Adipocyte (in vitro differentiated cells): ENCODE measurements around the gene PDE4DIP.
"Not testable (repeated sequence)": the region's sequence is repeated elsewhere in the genome, so short reads cannot be mapped to it uniquely, and the experiment has no call there.

Experiments
- DNase-seq: peaks from one replicate; pipeline ENCODE4 v3.0.0-alpha.2; 2015; ENCODE audit warnings: low read depth
- H3K27me3 ChIP-seq: replicated peaks from 2 replicates; pipeline ENCODE4 v1.7.0; 2013; ENCODE audit warnings: mild to moderate bottlenecking, low read length, moderate library complexity; ENCODE audit not compliant: control insufficient read depth, insufficient read depth
- H3K36me3 ChIP-seq: 2 replicates; pipeline ENCODE4 v1.7.0; 2013; ENCODE audit warnings: low read length, mild to moderate bottlenecking, moderate library complexity; ENCODE audit not compliant: control insufficient read depth, insufficient read depth, severe bottlenecking
- H3K4me1 ChIP-seq: 2 replicates; pipeline ENCODE4 v1.7.0; 2013; ENCODE audit warnings: mild to moderate bottlenecking, low read length, moderate library complexity; ENCODE audit not compliant: control insufficient read depth, insufficient read depth
- H3K4me3 ChIP-seq: 2 replicates; pipeline ENCODE4 v1.7.0; 2013; ENCODE audit warnings: mild to moderate bottlenecking, low read length, moderate library complexity
- H3K9ac ChIP-seq: 2 replicates; pipeline ENCODE4 v1.7.0; 2013; ENCODE audit warnings: mild to moderate bottlenecking, low read length, moderate library complexity
- H3K9me3 ChIP-seq: 2 replicates; pipeline ENCODE4 v1.7.0; 2013; ENCODE audit warnings: mild to moderate bottlenecking, low read length, moderate library complexity; ENCODE audit not compliant: control insufficient read depth

PDE4DIP gene

DNA sequence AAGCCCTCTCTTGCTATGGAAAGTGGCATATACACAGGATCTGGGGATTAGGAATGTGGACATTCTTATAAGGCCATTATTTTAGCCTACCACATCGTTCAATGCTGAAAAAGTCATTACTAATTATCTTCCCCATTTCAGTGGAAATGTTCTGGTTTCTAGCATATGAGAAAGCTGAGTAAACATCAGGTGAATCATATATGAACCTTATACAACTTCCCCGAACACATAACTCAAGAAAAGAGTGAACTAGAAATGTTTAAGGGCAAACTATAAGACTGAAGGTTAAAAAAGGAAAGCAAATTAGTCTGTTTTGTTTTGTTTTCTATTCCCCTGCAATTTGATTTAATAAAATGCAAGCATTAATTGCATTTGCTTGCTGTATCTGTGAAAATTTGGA is 6.1 kb downstream of the PDE4DIP start:
- H3K36me3 ChIP-seq, H3K9me3 ChIP-seq, H3K27me3 ChIP-seq, H3K4me1 ChIP-seq, DNase-seq, H3K9ac ChIP-seq, H3K4me3 ChIP-seq: not testable (repeated sequence)

DNA sequence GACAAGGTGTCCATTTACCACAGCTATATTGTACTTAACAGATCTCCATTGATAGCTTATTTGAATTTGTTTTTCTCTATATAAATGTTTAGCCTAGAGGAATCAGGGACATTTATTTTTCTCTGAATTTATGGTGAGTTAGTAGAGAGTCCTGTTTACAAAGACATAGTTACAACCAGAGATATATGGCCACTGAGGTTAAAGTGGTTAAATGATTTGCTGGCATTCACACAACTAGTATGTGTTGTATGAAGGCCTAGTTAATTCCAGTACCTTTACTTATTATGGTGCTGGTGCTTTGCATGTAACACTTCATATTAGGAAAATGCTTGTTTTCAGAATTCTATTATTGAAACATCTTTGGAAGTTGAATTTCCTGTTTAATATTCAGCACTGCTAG is 6.6 kb downstream of the PDE4DIP start:
- H3K9me3 ChIP-seq, DNase-seq: not testable (repeated sequence)

DNA sequence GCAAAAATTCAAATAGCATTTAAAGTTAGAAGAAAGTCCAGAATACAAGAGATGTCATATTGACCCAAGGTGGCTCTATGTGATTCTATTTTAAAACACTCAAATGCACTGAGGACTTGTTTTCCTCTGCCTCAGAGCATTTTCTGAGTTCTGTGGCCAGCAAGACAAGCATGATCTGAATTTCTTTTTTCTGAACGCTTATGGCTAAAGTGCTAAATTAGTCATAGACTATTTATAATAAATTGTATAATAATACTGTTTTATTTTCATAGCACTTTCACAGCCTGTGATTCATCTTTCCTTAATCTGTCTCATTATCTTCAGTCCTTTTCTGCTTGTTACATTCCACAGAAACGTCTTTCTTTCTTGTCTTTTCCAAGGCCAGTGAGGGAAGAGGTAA is 7.5 kb downstream of the PDE4DIP start:
- not testable (repeated sequence) for H3K9me3 ChIP-seq, DNase-seq, H3K36me3 ChIP-seq, H3K4me3 ChIP-seq, H3K4me1 ChIP-seq, H3K9ac ChIP-seq, H3K27me3 ChIP-seq

More for the DNA sequence above, 6.6 kb downstream of the PDE4DIP start:
- not testable (repeated sequence) for H3K36me3 ChIP-seq, H3K9ac ChIP-seq, H3K4me1 ChIP-seq, H3K27me3 ChIP-seq, H3K4me3 ChIP-seq

DNA sequence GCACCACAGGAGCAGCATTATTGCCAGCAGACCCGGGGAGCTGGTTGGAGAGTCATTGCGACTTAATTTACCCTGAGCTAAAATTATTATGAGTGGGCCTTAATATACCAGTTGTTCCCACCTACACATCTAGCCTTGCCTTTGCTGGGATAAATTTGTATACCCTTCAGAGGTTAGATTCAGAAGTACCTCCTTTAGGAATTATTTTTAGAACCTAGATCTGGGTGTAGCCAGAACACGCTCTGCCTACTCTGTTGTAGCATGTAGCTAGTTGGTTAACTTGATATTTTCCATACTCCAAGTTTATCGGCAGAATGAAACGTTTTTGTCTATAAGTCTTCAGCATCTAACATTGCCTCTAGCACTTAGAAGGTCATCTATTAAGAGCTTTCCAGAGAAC is 9.1 kb downstream of the PDE4DIP start:
- not testable (repeated sequence) for H3K36me3 ChIP-seq, H3K27me3 ChIP-seq, H3K9me3 ChIP-seq, H3K4me3 ChIP-seq, H3K4me1 ChIP-seq, H3K9ac ChIP-seq, DNase-seq

DNA sequence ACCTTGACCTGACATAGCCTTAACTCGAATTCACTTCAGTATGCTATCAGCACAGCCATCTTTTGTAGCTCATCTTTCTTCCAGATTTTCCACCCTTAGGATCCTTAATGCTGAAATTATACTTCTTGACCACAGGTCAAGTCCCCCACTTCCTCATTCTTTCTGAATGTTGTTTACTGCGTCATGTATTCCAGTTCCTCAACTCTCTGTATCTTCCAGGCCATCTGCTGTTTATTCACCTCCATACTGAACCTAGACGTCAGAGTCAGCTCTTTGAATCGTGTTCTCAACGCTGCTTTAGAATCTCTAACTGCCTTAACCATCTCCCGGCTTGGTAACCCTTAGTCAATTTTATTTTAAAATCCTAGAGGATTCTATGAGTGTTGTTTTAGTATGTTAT is 9.8 kb downstream of the PDE4DIP start:
- H3K9ac ChIP-seq, H3K9me3 ChIP-seq, H3K4me3 ChIP-seq, H3K27me3 ChIP-seq, DNase-seq, H3K36me3 ChIP-seq, H3K4me1 ChIP-seq: not testable (repeated sequence)

DNA sequence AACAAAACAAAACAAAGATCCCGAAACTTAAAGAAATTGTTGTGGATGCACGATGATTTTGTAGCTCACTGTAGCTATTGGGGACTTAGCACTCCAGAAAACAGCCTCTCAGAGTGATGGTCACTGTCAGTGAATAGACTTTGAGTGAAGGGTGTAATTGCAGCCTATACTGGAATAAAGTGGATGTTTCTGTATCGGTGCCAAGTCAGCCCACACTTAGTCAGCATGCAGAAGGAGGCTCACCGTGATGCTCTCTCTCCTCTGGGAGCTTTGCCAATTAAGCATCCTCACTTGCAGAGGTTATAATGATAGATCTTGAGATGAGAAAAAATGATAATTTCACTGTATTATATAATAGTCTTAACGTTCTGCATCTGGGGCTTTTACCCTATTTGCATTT is 11.1 kb downstream of the PDE4DIP start:
- not testable (repeated sequence) for H3K27me3 ChIP-seq, H3K9ac ChIP-seq, H3K9me3 ChIP-seq, H3K4me3 ChIP-seq, DNase-seq, H3K4me1 ChIP-seq, H3K36me3 ChIP-seq

DNA sequence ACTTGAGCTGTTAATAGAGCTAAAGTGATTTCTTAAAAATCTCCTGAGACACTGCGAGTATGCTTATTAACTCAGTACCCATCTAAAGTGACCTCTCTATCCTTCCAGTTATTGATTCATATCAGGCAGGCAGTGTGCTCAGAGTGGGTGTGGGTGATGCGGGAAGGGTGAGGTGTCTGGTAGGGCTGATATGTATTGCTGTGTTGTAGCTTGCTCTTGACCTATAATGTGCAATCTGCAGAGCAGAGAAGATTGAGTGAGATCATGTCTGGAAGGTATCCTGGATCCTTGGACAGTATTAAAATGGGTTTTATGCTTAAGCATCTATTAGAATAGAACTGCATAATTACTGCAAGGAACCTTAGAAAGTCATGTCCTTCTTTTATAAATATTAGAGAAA is 15.8 kb downstream of the PDE4DIP start:
- H3K4me1 ChIP-seq, H3K4me3 ChIP-seq, H3K27me3 ChIP-seq, H3K9ac ChIP-seq, H3K9me3 ChIP-seq, DNase-seq, H3K36me3 ChIP-seq: not testable (repeated sequence)

DNA sequence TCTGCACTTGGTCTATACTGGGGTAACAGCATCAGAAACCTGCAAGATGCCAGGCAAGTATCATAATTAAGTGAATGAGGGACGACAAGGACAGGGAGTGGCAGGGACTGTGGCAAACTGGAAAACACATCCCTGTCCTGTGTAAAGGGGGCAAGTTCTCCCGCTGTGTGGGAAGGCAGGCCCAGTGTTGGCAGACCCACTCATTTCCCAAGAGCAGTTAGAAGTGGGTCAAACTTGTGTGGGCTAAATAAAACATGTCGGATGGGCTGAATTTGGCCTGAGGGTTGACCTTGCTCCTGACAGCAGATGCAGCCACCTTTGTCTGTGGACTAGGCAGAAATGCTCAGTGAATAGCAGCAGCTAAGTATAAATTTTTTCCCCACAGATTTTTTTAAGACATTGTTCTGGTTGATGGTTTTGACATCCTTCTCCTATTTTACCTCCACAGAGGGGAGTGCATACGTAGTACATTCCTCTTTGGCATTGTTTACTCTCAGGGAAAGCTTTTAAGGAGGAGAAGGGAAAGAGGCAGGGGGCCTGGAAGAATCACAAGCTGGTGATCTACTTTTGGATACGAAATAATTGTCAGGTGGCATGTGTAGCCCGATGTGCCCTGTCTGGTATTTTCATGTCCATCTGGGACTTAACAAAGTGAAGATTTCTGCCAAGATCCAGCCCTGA is 16.5 kb downstream of the PDE4DIP start:
- H3K4me3 ChIP-seq, H3K9ac ChIP-seq, H3K36me3 ChIP-seq, DNase-seq, H3K4me1 ChIP-seq, H3K9me3 ChIP-seq, H3K27me3 ChIP-seq: not testable (repeated sequence)

DNA sequence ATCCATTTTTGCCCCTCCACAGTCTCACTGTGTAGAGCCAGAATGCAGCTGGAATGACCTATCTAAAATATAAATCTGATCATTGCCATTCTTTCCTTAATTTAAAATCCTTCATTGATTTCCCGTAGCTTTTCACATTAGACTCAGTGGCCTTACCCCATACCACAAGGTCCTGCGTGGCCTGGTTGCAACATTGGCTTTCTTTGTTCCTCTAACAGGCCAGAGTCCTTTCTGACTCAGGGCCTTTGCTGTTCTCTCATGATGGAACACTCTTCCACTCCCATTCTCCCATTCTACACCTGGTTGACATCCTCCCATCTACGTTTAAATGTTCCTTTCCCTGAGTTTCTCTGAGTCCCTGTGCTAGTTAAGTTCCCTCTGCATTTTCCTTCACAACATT is 18.4 kb downstream of the PDE4DIP start:
- not testable (repeated sequence) for H3K4me1 ChIP-seq, H3K9me3 ChIP-seq, H3K9ac ChIP-seq, H3K4me3 ChIP-seq, H3K27me3 ChIP-seq, DNase-seq, H3K36me3 ChIP-seq

DNA sequence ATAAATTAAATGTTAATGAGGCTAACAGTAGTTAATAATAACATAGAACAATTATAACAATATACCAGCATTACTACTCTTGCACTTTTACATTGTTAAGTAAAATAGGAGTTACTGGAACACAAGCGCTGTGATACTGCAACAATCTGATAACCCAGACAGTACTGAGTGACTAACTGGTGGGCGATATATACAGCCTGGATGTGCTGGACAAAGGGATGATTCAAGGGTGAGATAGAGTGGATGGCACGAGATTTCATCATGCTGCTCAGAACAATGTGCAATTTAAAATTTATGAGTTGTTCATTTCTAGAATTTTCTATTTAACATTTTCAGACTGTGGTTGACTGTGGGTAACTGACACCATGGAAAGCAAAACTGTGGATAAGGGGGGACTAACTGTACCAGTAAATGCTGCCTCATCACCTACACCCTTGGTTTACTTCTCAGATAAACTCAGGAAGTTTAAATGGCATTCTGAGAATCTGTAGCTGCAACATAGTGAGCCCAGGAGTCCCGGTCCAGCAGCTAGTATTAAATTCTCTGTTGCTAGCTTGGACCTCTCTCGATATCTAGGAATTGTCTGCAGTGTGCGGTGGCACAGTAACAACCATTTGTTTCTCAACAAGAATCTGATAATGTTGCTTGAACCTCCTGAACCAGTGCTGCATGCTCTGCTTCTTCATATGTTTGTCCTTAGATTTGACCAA is 24.9 kb downstream of the PDE4DIP start:
- not testable (repeated sequence) for H3K27me3 ChIP-seq, H3K36me3 ChIP-seq, DNase-seq, H3K9me3 ChIP-seq, H3K4me1 ChIP-seq, H3K9ac ChIP-seq, H3K4me3 ChIP-seq

DNA sequence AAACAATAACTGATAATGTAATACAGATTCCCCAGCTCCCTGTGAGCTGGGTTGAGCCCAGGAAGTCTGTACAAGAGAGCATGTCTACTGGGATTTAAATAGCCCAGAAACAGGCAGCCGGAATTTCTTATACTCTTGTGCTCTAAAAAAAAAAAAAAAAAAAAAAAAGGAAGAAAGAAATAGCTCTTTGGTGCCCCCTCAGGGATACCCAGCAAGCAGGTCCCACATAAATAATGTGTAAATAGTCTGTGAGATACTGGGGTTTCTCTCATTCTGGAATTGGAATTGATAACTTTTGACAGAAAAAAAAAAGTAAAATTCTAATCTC is 25.4 kb downstream of the PDE4DIP start:
- not testable (repeated sequence) for H3K4me3 ChIP-seq, H3K9ac ChIP-seq, H3K4me1 ChIP-seq, H3K36me3 ChIP-seq, H3K27me3 ChIP-seq, H3K9me3 ChIP-seq, DNase-seq
